ENCODE data around the gene KIF5A.

The KIF5A gene

GRCh38 chr12:57521525-57522010 is 28.3 kb upstream of the KIF5A start:
- Histone ChIP-seq H3K9me3 (ENCODE audit: control insufficient read depth, low read length) (no peaks in the 10 kb centered on the region), H3K9ac (ENCODE audit: low read length) (peak overlapping the region; percentile 77), H3K4me1 (ENCODE audit: control insufficient read depth, insufficient read depth, low read length) (peaks cover 58% of the 10 kb centered on the region), H3K27me3 (replicated peaks; ENCODE audit: control insufficient read depth, insufficient read depth, low read length) (no peaks in the 10 kb centered on the region), H3K4me3 (ENCODE audit: low read length) (peak overlapping the region; percentile 71), H3K36me3 (ENCODE audit: control insufficient read depth, insufficient read depth, low read length, severe bottlenecking) (peaks cover 50% of the 10 kb centered on the region)
- DNase-seq (ENCODE audit: low read depth): no peak

- H3K27me3 ChIP-seq (replicated peaks; ENCODE audit: control insufficient read depth, insufficient read depth, low read length): no peaks in the 10 kb centered on the region
- H3K9me3 ChIP-seq (ENCODE audit: control insufficient read depth, low read length): no peaks in the 10 kb centered on the region
- H3K36me3 ChIP-seq (ENCODE audit: control insufficient read depth, insufficient read depth, low read length, severe bottlenecking): peaks cover 50% of the 10 kb centered on the region
- peak within 1 kb of the TSS; percentile 97 for H3K9ac ChIP-seq (ENCODE audit: low read length)
- peak within 1 kb of the TSS; percentile 96 for H3K4me3 ChIP-seq (ENCODE audit: low read length)
- peaks cover 61% of the 10 kb centered on the region for H3K4me1 ChIP-seq (ENCODE audit: control insufficient read depth, insufficient read depth, low read length)
- peak; percentile 95 for DNase-seq (ENCODE audit: low read depth)
Observed at GRCh38 chr12:57522011-57522886, 27.6 kb upstream of the KIF5A start, which contains the start of gene MBD6. TSS of gene MBD6 (plus strand) at chr12:57522824. CDS start at chr12:57524304, 1,480 bp downstream.

GRCh38 chr12:57522887-57523705 is 26.7 kb upstream of the KIF5A start:
- Histone ChIP-seq H3K9ac (ENCODE audit: low read length) (peak overlapping the region; percentile 97), H3K4me3 (ENCODE audit: low read length) (peak overlapping the region; percentile 96), H3K27me3 (replicated peaks; ENCODE audit: control insufficient read depth, insufficient read depth, low read length) (no peaks in the 10 kb centered on the region), H3K4me1 (ENCODE audit: control insufficient read depth, insufficient read depth, low read length) (peaks cover 52% of the 10 kb centered on the region), H3K36me3 (ENCODE audit: control insufficient read depth, insufficient read depth, low read length, severe bottlenecking) (peaks cover 50% of the 10 kb centered on the region), H3K9me3 (ENCODE audit: control insufficient read depth, low read length) (no peaks in the 10 kb centered on the region)
- DNase-seq (ENCODE audit: low read depth): peak; percentile 69

- Histone ChIP-seq H3K9me3 (ENCODE audit: control insufficient read depth, low read length) (no peaks in the 10 kb centered on the region), H3K9ac (ENCODE audit: low read length) (peak overlapping the region; percentile 97), H3K36me3 (ENCODE audit: control insufficient read depth, insufficient read depth, low read length, severe bottlenecking) (peaks cover 51% of the 10 kb centered on the region), H3K4me3 (ENCODE audit: low read length) (peak overlapping the region; percentile 96), H3K27me3 (replicated peaks; ENCODE audit: control insufficient read depth, insufficient read depth, low read length) (no peaks in the 10 kb centered on the region), H3K4me1 (ENCODE audit: control insufficient read depth, insufficient read depth, low read length) (peaks cover 48% of the 10 kb centered on the region)
- no peak for DNase-seq (ENCODE audit: low read depth)
Observed at GRCh38 chr12:57523706-57524614, 25.9 kb upstream of the KIF5A start.

GRCh38 chr12:57524814-57525614 is 24.8 kb upstream of the KIF5A start:
- Histone ChIP-seq H3K27me3 (replicated peaks; ENCODE audit: control insufficient read depth, insufficient read depth, low read length) (no peaks in the 10 kb centered on the region), H3K36me3 (ENCODE audit: control insufficient read depth, insufficient read depth, low read length, severe bottlenecking) (peaks cover 56% of the 10 kb centered on the region), H3K4me1 (ENCODE audit: control insufficient read depth, insufficient read depth, low read length) (peaks cover 48% of the 10 kb centered on the region), H3K9me3 (ENCODE audit: control insufficient read depth, low read length) (no peaks in the 10 kb centered on the region), H3K9ac (ENCODE audit: low read length) (peak overlapping the region; percentile 97), H3K4me3 (ENCODE audit: low read length) (peak overlapping the region; percentile 96)
- no peak for DNase-seq (ENCODE audit: low read depth)

GRCh38 chr12:57525615-57526383 is 24.0 kb upstream of the KIF5A start:
- Histone ChIP-seq H3K36me3 (ENCODE audit: control insufficient read depth, insufficient read depth, low read length, severe bottlenecking) (peaks cover 64% of the 10 kb centered on the region), H3K9ac (ENCODE audit: low read length) (peak overlapping the region; percentile 44), H3K27me3 (replicated peaks; ENCODE audit: control insufficient read depth, insufficient read depth, low read length) (no peaks in the 10 kb centered on the region), H3K4me3 (ENCODE audit: low read length) (no peak overlapping the region), H3K9me3 (ENCODE audit: control insufficient read depth, low read length) (no peaks in the 10 kb centered on the region), H3K4me1 (ENCODE audit: control insufficient read depth, insufficient read depth, low read length) (peaks cover 48% of the 10 kb centered on the region)
- no peak for DNase-seq (ENCODE audit: low read depth)

- peaks cover 72% of the 10 kb centered on the region for H3K36me3 ChIP-seq (ENCODE audit: control insufficient read depth, insufficient read depth, low read length, severe bottlenecking)
- peak overlapping the region; percentile 44 for H3K9ac ChIP-seq (ENCODE audit: low read length)
- peaks cover 39% of the 10 kb centered on the region for H3K4me1 ChIP-seq (ENCODE audit: control insufficient read depth, insufficient read depth, low read length)
- H3K4me3 ChIP-seq (ENCODE audit: low read length): no peak overlapping the region
- H3K27me3 ChIP-seq (replicated peaks; ENCODE audit: control insufficient read depth, insufficient read depth, low read length): no peaks in the 10 kb centered on the region
- H3K9me3 ChIP-seq (ENCODE audit: control insufficient read depth, low read length): no peaks in the 10 kb centered on the region
- no peak for DNase-seq (ENCODE audit: low read depth)
Observed at GRCh38 chr12:57526477-57527126, 23.2 kb upstream of the KIF5A start.

GRCh38 chr12:57527184-57527583 is 22.7 kb upstream of the KIF5A start:
- no peaks in the 10 kb centered on the region for H3K27me3 ChIP-seq (replicated peaks; ENCODE audit: control insufficient read depth, insufficient read depth, low read length)
- H3K36me3 ChIP-seq (ENCODE audit: control insufficient read depth, insufficient read depth, low read length, severe bottlenecking): peaks cover 78% of the 10 kb centered on the region
- H3K4me3 ChIP-seq (ENCODE audit: low read length): no peak overlapping the region
- no peak for DNase-seq (ENCODE audit: low read depth)
- peak overlapping the region; percentile 30 for H3K9ac ChIP-seq (ENCODE audit: low read length)
- no peaks in the 10 kb centered on the region for H3K9me3 ChIP-seq (ENCODE audit: control insufficient read depth, low read length)
- H3K4me1 ChIP-seq (ENCODE audit: control insufficient read depth, insufficient read depth, low read length): peaks cover 34% of the 10 kb centered on the region

- peaks cover 32% of the 10 kb centered on the region for H3K4me1 ChIP-seq (ENCODE audit: control insufficient read depth, insufficient read depth, low read length)
- no peak for DNase-seq (ENCODE audit: low read depth)
- H3K9ac ChIP-seq (ENCODE audit: low read length): no peak overlapping the region
- H3K36me3 ChIP-seq (ENCODE audit: control insufficient read depth, insufficient read depth, low read length, severe bottlenecking): peaks cover 88% of the 10 kb centered on the region
- H3K27me3 ChIP-seq (replicated peaks; ENCODE audit: control insufficient read depth, insufficient read depth, low read length): no peaks in the 10 kb centered on the region
- H3K9me3 ChIP-seq (ENCODE audit: control insufficient read depth, low read length): no peaks in the 10 kb centered on the region
- no peak overlapping the region for H3K4me3 ChIP-seq (ENCODE audit: low read length)
Observed at GRCh38 chr12:57528176-57528575, 21.7 kb upstream of the KIF5A start.
